GM12891 (cell line): ENCODE data around the gene CCDC136.

ENCODE experiments used
- POLR2A ChIP-seq: IDR thresholded peaks from 2 replicates; pipeline ENCODE4 v1.6.1; 2011; ENCODE audit warnings: low read depth, low read length, control low read depth
- POLR2AphosphoS5 ChIP-seq: IDR thresholded peaks from 2 replicates; pipeline ENCODE4 v1.6.1; 2011; ENCODE audit warnings: low read depth, low read length, control low read depth
- SPI1 ChIP-seq: IDR thresholded peaks from 2 replicates; pipeline ENCODE4 v1.6.1; 2011; ENCODE audit warnings: low read depth, low read length, control low read depth
- TAF1 ChIP-seq: IDR thresholded peaks from 2 replicates; pipeline ENCODE4 v1.6.1; 2011; ENCODE audit warnings: low read depth, low read length, control low read depth

DNA sequence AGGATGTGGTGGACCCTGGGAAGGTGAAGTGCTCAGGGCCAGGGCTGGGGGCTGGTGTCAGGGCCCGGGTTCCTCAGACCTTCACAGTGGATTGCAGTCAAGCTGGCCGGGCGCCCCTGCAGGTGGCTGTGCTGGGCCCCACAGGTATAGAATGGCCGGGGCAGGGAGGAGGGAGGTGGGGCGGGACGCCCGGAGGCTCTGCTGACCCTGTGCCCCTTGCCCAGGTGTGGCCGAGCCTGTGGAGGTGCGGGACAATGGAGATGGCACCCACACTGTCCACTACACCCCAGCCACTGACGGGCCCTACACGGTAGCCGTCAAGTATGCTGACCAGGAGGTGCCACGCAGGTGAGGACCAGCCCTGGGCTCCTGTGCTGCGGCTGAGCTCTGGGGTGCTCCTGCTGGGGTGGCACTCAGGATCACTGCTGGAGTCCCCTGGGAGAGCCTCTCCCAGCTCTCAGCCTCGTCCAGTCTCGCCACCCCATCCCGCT, 56.0 kb downstream of the CCDC136 start:
- TF ChIP-seq POLR2A = no peak
- TF ChIP-seq POLR2AphosphoS5 = no peak
- no peak for TF ChIP-seq TAF1
- no peak for TF ChIP-seq SPI1
